ENCODE results near the gene FLCN.

DNA sequence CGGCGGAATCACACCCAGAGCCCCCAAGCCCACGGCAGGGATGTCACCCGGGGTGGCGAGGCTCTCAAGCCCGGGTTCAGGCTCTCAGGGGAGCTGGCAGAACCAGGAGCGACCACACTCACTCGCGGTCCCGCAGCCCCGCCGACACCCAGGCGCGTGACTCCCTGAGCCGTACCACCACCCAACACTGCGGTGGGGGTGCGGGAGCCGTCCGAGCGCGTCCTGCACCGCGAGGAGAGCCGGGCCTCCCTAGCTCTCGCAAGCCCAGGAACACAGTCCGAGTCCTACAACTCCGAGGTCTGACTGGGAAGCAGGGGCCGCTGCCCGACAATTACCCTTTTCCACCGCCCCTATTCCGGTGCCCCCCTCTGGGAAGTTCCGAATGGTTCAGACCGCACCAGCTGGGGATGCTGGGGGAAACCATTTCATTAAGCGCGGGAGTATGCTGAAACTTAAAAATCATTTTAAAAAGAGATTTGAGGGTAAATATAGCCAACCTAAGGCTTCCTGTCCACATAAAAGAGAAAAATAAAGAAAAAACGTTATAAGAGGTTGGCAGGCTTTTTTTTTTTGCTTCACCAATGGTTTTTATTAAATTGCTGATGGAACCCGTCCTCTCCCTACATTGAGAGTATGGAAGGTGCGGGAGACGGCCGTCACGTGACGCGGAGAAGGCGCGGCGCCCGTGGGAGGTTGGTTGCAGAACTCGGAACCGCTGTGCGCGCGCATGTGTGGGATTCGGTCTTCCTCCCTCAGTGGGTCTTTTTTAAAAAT is at the start of gene FLCN:
- TF ChIP-seq CSRNP3 (CRISPR knock-in tag; IDR thresholded peaks at IDR 0.05) (no peak), ISL1 (CRISPR knock-in tag; IDR thresholded peaks at IDR 0.05) (no peak), TCF4 (CRISPR knock-in tag; IDR thresholded peaks at IDR 0.05; ENCODE audit: borderline replicate concordance) (no peak), ZNF565 (CRISPR knock-in tag; conservative IDR thresholded peaks at IDR 0.05; ENCODE audit: low read depth) (no peak), RARB (CRISPR knock-in tag; IDR thresholded peaks at IDR 0.05) (no peak), ZNF8 (CRISPR knock-in tag; IDR thresholded peaks at IDR 0.05) (no peak), ZFP3 (CRISPR knock-in tag; IDR thresholded peaks at IDR 0.05) (no peak), ZC3H10 (CRISPR knock-in tag; IDR thresholded peaks at IDR 0.05) (no peak), GLIS3 (CRISPR knock-in tag; IDR thresholded peaks at IDR 0.05) (no peak)
- TF ChIP-seq, protein P1, sequence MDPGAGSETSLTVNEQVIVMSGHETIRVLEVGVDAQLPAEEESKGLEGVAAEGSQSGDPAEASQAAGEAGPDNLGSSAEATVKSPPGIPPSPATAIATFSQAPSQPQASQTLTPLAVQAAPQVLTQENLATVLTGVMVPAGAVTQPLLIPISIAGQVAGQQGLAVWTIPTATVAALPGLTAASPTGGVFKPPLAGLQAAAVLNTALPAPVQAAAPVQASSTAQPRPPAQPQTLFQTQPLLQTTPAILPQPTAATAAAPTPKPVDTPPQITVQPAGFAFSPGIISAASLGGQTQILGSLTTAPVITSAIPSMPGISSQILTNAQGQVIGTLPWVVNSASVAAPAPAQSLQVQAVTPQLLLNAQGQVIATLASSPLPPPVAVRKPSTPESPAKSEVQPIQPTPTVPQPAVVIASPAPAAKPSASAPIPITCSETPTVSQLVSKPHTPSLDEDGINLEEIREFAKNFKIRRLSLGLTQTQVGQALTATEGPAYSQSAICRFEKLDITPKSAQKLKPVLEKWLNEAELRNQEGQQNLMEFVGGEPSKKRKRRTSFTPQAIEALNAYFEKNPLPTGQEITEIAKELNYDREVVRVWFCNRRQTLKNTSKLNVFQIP (CRISPR knock-in tag; IDR thresholded peaks at IDR 0.05; ENCODE audit: borderline replicate concordance, low read depth): no peak
